ENCODE results near the gene TNFRSF4.

TNFRSF4 gene

DNA sequence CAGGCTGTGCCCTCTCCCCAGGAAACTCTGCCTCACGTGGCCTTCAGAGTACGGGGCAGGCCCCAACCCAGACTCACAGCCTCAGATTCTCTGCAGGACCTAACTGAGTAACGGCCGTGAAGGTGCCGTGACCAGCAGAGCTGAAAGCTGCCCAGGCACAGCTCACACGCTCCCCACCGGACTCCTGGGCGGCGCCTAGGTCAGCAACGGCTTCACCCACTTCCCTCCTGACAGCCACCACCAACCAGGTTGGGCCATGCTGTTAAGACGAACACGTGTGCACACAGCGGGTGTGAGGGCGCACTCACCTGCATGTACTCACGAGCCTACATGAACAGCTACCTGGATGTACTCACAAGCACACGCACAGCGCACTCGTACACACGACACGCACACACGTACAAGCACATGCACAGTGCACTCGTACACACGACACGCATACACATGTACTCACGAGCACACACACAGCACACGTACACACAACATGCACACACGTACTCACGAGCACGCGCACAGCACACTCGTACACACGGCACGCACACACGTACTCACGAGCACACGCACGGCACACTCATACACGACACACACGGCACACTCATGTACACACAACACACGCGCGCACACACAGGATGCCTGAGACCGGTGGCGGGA, 8.7 kb upstream of the TNFRSF4 start:
- no peak for TF ChIP-seq CTCF (IDR thresholded peaks at IDR 0.05; ENCODE audit: low read length, missing control alignments)
- no peak overlapping the region for H3K4me3 ChIP-seq (replicated peaks; ENCODE audit: low read depth, low read length)
- DNase-seq (ENCODE audit: low read depth), result no peak

DNA sequence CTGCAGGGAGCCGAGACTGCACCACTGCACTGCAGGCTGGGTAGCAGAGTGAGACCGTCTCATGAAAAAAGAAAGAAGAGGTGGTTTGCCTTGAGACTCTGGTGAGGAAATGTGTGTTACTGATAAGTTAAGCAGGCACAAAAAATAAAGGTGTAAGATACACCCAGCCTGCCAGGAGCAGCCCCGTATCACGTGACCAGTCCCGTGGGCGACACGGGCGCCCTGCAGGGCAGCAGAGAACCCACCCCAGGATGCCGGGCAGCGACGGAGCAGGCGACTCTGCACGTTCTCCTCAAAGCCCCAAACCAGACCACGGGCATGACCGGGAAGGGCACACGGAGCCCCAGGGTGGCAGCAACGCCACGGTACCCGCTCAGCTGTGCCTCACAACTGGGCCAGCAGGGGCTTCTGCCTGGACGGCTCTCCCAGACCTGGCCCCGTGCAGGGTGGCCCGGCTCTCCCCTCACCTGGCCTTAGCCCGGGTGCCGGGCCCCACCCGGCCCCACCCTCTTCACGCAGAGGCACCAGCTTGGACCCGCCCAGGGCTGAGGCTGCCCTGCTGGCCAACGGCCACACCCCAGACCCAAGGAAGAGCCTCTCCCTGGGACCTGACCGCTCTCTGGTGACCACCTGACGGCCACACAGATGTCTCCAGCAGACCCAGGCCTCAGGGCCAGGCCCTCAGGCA, 8.1 kb upstream of the TNFRSF4 start:
- no peak for TF ChIP-seq CTCF (IDR thresholded peaks at IDR 0.05; ENCODE audit: low read length, missing control alignments)
- H3K4me3 ChIP-seq (replicated peaks; ENCODE audit: low read depth, low read length), result no peak overlapping the region
- no peak for DNase-seq (ENCODE audit: low read depth)

- H3K4me3 ChIP-seq (replicated peaks; ENCODE audit: low read depth, low read length), result no peak overlapping the region
- no peak for TF ChIP-seq CTCF (IDR thresholded peaks at IDR 0.05; ENCODE audit: low read length, missing control alignments)
- no peak for DNase-seq (ENCODE audit: low read depth)
These were observed 6.2 kb upstream of the TNFRSF4 start for GRCh38 chr1:1220197-1220596.

- no peak for DNase-seq (ENCODE audit: low read depth)
- H3K4me3 ChIP-seq (replicated peaks; ENCODE audit: low read depth, low read length), result no peak overlapping the region
- TF ChIP-seq CTCF (IDR thresholded peaks at IDR 0.05; ENCODE audit: low read length, missing control alignments), result no peak
These were observed 5.4 kb upstream of the TNFRSF4 start for GRCh38 chr1:1219341-1219740.

DNA sequence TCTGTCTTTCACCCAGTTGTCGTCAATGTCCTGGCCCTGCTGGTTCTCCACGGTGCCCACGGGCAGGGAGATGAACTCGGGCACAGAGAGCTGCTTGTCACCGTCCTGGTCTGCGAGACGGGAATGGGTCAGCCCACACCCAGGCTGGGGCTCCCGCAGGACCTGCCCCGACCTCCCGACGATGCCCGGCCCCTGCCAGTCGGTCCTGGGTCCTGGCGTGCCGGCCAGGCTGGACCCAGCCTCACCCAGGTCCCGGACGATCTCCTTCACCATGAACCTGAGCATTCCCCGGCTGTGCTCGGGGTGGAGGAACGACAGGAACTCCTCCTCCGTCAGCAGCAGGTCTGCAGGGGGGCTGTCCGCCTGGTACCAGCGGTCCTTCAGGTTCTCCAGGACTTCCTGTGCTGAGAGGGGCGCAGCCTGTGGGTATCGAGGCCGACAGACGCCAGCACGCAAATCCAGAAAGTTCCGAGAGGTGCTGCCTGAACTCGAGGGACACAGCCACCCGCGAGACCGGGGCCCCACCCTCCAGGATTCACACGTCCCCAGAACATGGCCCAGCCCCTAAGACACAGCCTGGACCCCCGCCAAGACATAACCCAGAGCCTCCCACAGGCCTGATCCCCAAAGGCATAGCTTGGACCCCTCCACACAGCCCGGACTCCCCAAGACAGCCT, 4.7 kb upstream of the TNFRSF4 start:
- DNase-seq (ENCODE audit: low read depth), result no peak
- H3K4me3 ChIP-seq (replicated peaks; ENCODE audit: low read depth, low read length), result no peak overlapping the region
- TF ChIP-seq CTCF (IDR thresholded peaks at IDR 0.05; ENCODE audit: low read length, missing control alignments), result no peak

- no peak for TF ChIP-seq CTCF (IDR thresholded peaks at IDR 0.05; ENCODE audit: low read length, missing control alignments)
These were observed 3.9 kb upstream of the TNFRSF4 start for GRCh38 chr1:1217621-1218523.

More at GRCh38 chr1:1217621-1218523, 3.9 kb upstream of the TNFRSF4 start:
- peak; percentile 14 for DNase-seq (ENCODE audit: low read depth)
- no peak overlapping the region for H3K4me3 ChIP-seq (replicated peaks; ENCODE audit: low read depth, low read length)
